HUES48 (cell line): ENCODE measurements around the gene NDRG3.
"Not testable (repeated sequence)": the region's sequence is repeated elsewhere in the genome, so short reads cannot be mapped to it uniquely, and the experiment has no call there.

ENCODE experiments used
- H3K27ac ChIP-seq: one replicate; pipeline ENCODE4 v1.7.0; 2013; ENCODE audit warnings: low read depth, low read length, inconsistent platforms
- H3K27me3 ChIP-seq: 2 replicates; pipeline ENCODE4 v1.6.1; 2013; ENCODE audit warnings: mild to moderate bottlenecking, low read length; ENCODE audit not compliant: control insufficient read depth, insufficient read depth
- H3K36me3 ChIP-seq: 2 replicates; pipeline ENCODE4 v1.6.1; 2013; ENCODE audit warnings: low read length; ENCODE audit not compliant: control insufficient read depth, insufficient read depth
- H3K4me1 ChIP-seq: 2 replicates; pipeline ENCODE4 v1.6.1; 2013; ENCODE audit warnings: mild to moderate bottlenecking, low read length; ENCODE audit not compliant: control insufficient read depth, insufficient read depth
- H3K4me3 ChIP-seq: 2 replicates; pipeline ENCODE4 v1.5.1; 2013; ENCODE audit warnings: mild to moderate bottlenecking, low read depth, low read length
- H3K9ac ChIP-seq: 2 replicates; pipeline ENCODE4 v1.6.1; 2013; ENCODE audit warnings: mild to moderate bottlenecking, low read depth, low read length, moderate library complexity
- H3K9me3 ChIP-seq: 2 replicates; pipeline ENCODE4 v1.6.1; 2013; ENCODE audit warnings: low read length; ENCODE audit not compliant: control insufficient read depth, insufficient read depth

The NDRG3 gene

DNA sequence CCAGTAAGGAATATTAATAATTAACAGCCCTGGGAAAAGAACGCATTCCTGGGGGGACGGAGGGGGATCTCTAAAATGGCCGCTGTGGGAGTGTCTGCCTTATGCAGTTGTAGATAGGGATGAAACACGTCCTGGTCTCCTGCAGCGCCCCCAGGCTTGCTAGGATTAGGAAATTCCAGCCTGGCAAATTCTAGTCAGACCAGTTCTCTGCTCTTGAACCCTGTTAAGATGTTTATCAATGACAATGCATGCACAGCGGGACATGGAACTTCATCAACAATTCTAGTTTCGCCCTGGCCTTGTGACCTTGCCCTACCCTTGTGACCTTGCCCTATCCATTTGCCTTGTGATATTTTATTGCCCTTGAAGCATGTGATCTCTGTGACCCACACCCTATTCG, 50.4 kb downstream of the NDRG3 start:
- H3K27ac ChIP-seq, H3K4me1 ChIP-seq, H3K36me3 ChIP-seq, H3K9me3 ChIP-seq, H3K4me3 ChIP-seq, H3K9ac ChIP-seq, H3K27me3 ChIP-seq: not testable (repeated sequence)

DNA sequence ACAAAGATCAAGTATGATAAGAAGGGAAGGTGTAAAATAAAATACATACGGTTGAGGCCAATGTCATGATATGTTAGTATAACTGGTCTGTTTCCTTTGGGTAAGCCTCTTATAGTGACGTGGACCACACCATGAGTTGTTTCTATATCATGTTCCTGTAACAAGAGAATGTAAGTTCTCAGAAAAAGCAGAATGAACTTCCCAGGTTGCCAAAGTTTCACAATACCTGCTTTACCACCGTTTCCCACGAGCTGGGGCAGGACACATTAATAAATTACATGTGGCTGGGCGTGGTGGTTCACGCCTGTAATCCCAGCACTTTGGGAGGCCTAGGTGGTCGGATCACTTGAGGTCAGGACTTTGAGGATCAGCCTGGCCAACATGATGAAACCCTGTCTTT, 57.3 kb downstream of the NDRG3 start:
- H3K4me3 ChIP-seq: no peak overlapping the region
- no peaks in the 10 kb centered on the region for H3K4me1 ChIP-seq
- peaks cover 11% of the 10 kb centered on the region for H3K36me3 ChIP-seq
- H3K27ac ChIP-seq: no peak overlapping the region
- no peaks in the 10 kb centered on the region for H3K9me3 ChIP-seq
- H3K27me3 ChIP-seq: no peaks in the 10 kb centered on the region
- no peak overlapping the region for H3K9ac ChIP-seq

DNA sequence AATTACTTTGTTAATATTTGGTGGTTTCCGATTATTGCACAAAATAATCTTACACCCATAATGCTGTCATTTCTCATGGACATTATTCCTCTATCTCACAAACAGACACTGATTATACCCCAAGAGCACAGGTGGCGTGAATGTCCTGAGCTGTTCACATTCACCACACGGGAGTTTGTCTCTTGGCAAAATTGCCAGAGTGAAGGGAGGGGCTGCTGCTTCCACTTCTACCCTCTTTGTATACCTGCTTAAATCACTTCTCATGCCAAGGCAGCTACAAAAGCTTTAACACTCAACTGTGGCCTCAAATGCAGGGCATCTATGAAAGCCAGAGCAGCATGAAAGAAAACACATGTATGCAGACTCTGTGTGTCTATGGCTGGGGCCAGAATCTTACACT, 58.0 kb downstream of the NDRG3 start:
- no peaks in the 10 kb centered on the region for H3K4me1 ChIP-seq
- no peaks in the 10 kb centered on the region for H3K9me3 ChIP-seq
- H3K4me3 ChIP-seq: no peak overlapping the region
- H3K27me3 ChIP-seq: no peaks in the 10 kb centered on the region
- H3K36me3 ChIP-seq: peaks cover 11% of the 10 kb centered on the region; the same call in 1 of the 2 replicates
- no peak overlapping the region for H3K9ac ChIP-seq
- no peak overlapping the region for H3K27ac ChIP-seq

DNA sequence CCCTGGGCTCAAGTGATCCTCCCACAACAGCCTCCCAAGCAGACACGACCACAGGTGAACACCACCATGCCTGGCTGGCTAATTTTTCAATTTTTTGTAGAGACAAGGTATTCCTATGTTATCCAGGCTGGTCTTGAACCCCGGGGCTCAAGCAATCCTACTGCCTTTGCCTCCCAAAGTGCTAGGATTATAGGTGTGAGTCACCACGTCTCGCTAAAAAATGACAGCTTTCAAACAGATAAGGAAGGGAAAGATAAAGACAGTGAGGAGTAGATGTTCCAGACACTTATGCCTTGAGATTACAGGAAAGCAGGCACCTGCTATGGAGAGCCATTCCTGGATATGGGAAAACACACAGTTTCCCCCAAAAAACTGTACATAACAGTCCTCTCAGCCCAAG, 58.9 kb downstream of the NDRG3 start:
- Histone ChIP-seq H3K27me3 (no peaks in the 10 kb centered on the region), H3K4me1 (no peaks in the 10 kb centered on the region), H3K27ac (no peak overlapping the region), H3K9me3 (no peaks in the 10 kb centered on the region), H3K36me3 (peaks cover 16% of the 10 kb centered on the region), H3K9ac (no peak overlapping the region), H3K4me3 (no peak overlapping the region)

DNA sequence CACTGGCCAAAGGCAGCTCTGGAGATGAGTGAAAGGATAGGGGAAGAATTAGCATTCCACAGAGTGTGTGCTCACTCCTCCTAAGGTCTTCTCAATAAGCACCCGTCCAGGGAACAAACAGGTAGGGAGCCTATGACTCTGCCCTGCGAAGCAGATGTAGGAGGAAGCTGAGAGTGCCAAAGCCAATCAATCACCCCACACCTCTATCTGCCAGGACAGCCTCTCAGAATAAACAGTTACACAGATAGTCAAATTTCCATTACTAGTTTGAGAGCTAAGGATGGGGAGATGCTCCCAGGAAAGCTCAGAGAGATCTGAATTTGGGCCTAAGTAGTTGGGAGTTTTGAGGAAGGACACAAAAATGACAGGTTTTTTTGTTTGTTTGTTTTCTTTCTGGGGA, 59.4 kb downstream of the NDRG3 start:
- Histone ChIP-seq H3K36me3 (peaks cover 16% of the 10 kb centered on the region), H3K27me3 (no peaks in the 10 kb centered on the region), H3K9me3 (no peaks in the 10 kb centered on the region), H3K4me3 (no peak overlapping the region), H3K9ac (no peak overlapping the region), H3K27ac (no peak overlapping the region), H3K4me1 (no peaks in the 10 kb centered on the region)

DNA sequence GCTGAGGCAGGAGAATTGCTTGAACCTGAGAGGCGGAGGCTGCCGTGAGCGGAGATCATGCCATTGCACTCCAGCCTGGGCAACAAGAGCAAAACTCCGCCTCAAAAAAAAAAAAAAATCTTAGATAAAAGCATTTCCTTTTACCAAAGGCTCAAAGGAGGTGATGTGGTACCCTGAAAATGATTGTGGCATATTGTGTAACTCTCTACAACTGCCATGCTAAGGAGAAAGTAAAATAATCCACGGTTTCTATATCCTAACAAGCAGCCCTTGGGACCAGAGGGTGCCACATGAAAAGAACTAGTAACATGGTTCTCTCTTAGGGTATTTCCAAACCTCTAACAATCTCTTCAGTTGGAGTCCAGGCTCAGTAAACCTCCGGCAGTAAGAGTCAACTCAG, 61.1 kb downstream of the NDRG3 start:
- Histone ChIP-seq H3K9me3 (no peaks in the 10 kb centered on the region), H3K4me3 (no peak overlapping the region), H3K4me1 (no peaks in the 10 kb centered on the region), H3K27me3 (no peaks in the 10 kb centered on the region), H3K27ac (no peak overlapping the region), H3K9ac (no peak overlapping the region), H3K36me3 (peaks cover 20% of the 10 kb centered on the region)

DNA sequence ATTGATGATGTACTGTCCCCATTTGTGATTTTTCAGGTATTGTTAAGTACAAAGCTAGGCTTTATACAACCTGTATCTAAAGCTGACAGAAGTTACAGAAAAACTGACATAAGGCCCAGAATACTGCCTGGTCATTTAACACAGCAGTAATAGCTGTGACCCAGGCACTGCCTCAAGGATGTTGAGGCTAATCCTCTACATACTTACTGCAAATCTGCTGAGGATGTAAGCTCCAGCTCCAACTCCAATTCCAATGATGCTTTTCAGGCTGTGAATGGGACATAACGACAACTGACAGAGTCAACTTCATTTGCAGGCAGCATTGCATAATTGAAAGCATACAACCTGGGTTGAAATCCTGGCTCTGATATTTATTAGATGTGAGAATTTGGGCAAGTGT, 63.6 kb downstream of the NDRG3 start:
- Histone ChIP-seq H3K4me3 (no peak overlapping the region), H3K9me3 (no peaks in the 10 kb centered on the region), H3K27ac (no peak overlapping the region), H3K36me3 (peaks cover 17% of the 10 kb centered on the region), H3K4me1 (no peaks in the 10 kb centered on the region), H3K27me3 (no peaks in the 10 kb centered on the region), H3K9ac (no peak overlapping the region)

DNA sequence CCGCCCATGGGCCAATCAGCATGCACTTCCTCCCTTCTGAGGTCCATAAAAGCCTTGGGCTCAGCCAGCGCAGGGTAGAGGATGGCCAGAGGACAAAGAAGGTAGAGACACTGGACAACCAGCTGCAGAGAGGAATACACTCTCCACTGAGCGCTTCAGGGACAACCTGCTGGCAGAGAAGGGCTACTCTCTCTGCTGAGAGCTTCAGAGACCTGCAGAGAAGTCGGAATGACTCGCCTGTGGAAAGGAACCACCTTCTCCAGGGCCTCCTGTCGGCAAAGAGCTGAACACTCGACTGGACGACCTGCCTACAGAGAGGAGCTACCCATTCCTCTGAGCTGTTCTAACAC, 68.5 kb downstream of the NDRG3 start:
- Histone ChIP-seq H3K9ac (no peak overlapping the region), H3K9me3 (no peaks in the 10 kb centered on the region), H3K4me1 (no peaks in the 10 kb centered on the region), H3K27me3 (no peaks in the 10 kb centered on the region), H3K27ac (peak overlapping the region; percentile 82), H3K4me3 (peak overlapping the region; percentile 37; the same call in 1 of the 2 replicates), H3K36me3 (peaks cover 8% of the 10 kb centered on the region)

DNA sequence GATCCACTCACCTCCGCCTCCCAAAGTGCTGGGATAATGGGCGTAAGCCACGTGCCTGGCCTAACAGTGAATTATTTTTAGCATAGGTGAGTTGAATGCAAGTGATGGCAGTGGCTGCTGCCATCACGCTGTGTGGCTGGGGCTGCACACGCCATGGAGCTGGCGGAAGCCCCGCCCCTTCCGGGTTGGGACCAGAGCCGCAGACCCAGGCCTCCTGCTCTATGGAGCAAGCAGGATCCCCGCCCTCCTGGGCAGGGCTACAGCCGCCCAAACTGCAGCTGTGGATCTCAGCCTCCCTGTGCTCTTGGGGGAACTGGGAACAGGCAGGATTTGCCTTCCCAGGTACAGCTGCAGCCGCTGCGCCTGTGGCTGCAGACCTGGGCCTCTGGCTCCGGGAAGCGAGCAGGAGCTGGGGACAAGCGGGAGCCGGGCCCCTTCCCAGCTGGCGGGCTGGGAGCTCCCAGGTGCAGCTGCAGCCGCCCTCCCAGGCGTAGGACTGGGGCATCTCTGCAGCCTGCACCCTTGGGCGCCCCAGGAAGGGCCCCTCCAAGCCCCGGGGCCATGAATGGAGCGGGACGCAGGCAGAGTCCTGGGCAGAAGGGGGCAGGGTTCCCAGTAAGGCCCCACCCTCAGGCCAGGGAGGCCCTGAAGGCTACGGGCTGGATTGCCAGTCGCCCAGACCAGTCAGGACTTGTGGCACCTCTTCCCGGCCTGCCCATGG, 69.0 kb downstream of the NDRG3 start:
- Histone ChIP-seq H3K9ac (peak overlapping the region; percentile 54; the same call in 1 of the 2 replicates), H3K9me3 (no peaks in the 10 kb centered on the region), H3K27me3 (no peaks in the 10 kb centered on the region), H3K27ac (peak overlapping the region; percentile 82), H3K4me3 (peak overlapping the region; percentile 59), H3K36me3 (peaks cover 4% of the 10 kb centered on the region; the same call in 1 of the 2 replicates), H3K4me1 (no peaks in the 10 kb centered on the region)

DNA sequence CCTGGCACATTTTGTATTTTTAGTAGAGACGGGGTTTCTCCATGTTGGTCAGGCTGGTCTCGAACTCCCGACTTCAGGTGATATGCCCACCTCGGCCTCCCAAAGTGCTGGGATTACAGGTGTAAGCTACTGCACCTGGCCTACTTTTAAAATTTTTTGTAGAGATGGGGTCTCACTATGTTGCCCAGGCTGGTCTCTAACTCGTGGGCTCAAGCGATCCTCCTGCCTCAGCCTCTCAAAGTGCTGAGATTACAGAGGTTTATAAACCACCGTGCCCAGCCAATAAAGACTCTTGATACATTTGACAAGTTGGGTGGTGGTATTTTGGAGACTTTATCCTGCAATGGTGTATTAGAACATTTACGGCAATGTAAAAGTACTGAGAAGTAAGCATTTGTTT, 70.3 kb downstream of the NDRG3 start:
- not testable (repeated sequence) for H3K27me3 ChIP-seq, H3K4me1 ChIP-seq, H3K9me3 ChIP-seq, H3K9ac ChIP-seq, H3K36me3 ChIP-seq, H3K4me3 ChIP-seq, H3K27ac ChIP-seq

DNA sequence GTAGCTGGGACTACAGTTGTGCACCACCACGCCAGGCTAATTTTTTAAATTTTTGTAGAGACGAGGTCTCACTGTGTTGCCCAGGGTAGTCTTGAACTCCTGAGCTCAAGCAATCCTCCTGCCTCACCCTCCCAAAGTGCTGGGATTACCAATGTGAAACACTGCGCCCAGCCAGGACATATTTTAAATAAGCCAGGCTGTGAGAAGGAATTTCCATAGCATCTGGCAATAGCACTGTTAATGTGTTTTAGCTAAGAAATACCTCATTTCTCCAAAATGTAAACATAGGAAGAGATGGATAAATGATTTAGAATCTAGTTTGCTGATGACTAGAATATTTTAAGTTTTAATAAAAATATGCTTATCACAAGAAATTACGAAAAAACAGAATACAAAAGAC, 72.9 kb downstream of the NDRG3 start:
- Histone ChIP-seq H3K4me3 (no peak overlapping the region), H3K9ac (no peak overlapping the region), H3K9me3 (no peaks in the 10 kb centered on the region), H3K36me3 (peaks cover 8% of the 10 kb centered on the region), H3K27ac (no peak overlapping the region), H3K4me1 (no peaks in the 10 kb centered on the region), H3K27me3 (no peaks in the 10 kb centered on the region)
